ENCODE results near the gene TXNRD2.

Gene TXNRD2
- total RNA-seq: 10.2 to 23.1 (median 22.4) reads per million in 4 donors

DNA sequence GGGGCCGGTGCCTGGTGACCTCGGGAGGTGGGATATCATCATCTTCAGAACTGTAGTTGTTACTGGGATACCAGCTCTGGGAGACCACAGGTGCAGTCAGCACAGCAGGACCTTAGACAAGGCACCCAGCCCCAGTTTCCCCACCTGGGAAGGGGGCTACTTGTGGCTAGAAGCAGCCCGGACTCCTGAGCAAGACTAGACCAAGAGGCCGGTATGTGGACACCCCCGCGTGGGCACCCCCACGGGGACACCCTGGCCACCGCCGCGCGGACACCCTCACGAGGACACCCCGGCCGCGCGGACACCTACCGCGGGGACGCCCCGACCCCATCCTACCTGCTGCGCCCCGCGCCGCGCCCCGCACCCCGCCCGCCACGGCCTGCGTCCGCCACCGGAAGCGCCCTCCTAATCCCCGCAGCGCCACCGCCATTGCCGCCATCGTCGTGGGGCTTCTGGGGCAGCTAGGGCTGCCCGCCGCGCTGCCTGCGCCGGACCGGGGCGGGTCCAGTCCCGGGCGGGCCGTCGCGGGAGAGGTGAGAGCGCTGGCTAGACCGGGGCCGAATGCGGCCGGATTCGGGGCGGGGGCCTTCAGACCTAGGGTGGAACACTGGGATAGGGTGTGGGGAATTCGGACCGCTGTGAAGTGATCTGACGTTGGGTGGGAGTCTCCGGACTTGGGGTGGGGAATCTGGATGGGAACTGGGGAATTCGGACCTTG, at the start of gene TXNRD2, which contains the start of gene COMT:
Gene TXNRD2 (minus strand): TSS at position 454 of the 718 bp plus-strand sequence. CDS start 15 bp downstream, at position 439.
Gene COMT (plus strand): TSS at position 408 of the 718 bp plus-strand sequence. CDS start 20,755 bp downstream, outside the sequence.
- DNase-seq: peak; percentile 32 to 75 (median 62)

DNA sequence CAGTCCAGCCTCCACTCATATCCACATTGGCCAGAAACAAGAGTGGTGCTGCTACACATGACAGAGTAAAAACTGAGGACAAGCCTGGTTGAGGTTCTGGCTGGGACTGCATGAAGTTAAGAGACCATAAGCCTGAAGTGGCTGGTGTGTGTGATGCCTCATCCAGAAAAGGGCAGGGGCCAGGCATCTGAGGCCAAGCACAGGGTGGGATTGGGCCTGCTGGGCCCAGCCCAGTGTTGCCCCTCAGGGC, 49.7 kb upstream of the TXNRD2 start:
- DNase-seq: no peak

DNA sequence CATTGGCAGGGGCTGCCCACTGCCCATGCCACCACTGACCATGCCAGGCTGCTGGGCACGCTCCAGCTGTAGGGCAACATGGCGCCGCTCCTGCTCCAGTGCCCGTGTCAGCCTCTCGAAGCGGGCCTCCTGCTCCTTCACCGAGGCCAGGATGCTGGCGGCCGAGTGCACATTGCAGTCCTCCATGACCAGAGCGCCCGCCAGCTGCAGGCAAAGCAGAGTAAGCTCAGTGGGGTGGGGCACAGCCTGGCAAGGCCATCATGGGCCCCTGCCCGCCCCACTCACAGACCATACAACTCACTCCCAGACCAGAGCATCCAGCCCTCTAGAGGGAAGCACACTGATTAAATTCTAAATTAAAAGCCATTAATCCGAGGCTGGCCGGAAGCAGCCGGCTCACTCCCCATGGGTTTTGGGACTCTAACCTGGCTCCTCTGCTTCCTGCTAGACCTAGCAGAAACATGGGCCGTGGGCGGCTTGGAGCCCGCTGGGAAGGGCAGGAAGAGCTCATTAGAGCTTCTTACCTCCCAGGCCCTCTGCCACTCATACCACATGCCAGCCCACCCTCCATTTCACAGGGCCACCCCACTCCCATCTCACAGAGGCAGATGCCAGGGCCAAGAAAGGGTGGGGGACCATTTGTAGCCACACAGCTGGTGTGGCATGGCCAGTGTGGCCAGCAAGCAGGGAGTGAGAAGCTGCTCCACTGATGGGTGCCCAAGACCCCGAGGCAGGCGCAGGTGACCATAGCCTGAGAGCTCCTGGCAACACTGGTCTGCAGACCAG, 49.2 kb upstream of the TXNRD2 start:
- DNase-seq: no peak

DNA sequence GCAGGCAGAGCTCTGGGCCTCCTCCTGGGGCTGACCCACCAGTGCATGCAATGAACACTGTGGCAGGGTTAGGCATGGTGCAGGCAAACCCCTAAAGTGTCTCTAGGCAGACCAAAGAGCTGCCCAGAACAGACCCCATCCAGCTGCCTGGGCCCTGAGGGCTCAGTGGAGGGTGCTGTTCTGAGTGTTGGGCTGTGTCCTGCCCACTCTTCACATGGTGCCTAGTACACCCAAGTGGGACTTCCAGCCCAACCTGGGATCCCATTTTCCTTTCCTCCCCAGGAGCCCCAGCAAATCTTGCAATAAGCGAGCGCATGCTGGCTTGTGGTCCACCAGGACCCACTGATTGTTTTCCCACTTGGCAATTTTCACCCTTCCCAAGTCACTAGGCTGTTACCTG, 48.6 kb upstream of the TXNRD2 start:
- no peak for DNase-seq

DNA sequence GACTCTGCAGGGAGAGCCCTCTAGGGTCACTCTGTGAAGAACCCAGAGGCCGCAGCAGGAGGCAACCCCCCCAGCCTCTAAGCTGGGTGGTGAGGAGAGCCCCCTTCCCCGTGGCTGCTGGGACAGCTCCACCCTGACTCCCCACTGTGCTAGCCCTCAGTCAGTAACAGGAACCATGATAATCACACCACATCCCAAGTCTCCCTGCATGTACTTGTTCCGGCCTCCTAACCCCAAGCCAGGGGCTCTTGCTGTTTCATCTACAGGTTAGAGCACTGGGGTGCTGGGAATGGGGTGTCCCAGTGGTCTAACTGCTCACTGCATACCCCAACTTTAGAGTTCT, 48.1 kb upstream of the TXNRD2 start:
- no peak for DNase-seq

DNA sequence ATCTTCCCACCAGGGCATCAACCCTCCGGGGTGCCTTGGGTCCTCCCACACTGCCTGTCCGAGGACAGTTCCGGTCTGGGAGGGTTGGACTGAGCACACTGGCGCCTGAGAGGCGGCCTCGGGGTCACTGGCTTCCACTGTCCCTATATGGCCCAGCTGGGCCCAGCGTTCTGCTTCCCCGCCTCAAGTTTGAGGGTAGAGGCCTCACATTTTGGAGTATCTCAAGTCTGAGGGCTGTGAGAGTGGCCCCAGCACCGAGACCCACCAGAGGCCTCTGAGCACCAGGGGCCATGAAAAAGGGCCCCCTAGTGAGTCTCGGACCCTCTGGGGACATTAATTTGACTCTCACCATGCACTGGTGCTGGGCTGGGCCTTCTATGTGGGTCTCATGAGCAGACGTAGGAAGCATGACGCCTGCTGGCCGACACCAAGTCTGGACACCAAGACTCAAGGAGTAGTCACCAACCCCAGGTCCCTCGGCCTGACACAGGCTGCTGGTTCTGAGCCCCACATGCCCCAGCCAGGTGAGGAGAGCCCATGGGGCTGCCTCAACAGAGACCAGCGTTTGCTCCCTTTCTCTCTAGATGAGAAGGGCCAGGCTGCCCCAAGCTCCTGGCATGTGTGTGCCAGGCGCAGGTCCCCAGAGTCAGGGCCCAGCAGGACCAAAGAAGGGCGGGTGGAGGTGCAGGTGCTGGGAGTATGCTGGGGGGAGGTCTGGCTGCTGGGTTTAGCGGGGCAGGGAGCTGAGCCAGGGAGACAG, 47.5 kb upstream of the TXNRD2 start:
- DNase-seq: no peak

DNA sequence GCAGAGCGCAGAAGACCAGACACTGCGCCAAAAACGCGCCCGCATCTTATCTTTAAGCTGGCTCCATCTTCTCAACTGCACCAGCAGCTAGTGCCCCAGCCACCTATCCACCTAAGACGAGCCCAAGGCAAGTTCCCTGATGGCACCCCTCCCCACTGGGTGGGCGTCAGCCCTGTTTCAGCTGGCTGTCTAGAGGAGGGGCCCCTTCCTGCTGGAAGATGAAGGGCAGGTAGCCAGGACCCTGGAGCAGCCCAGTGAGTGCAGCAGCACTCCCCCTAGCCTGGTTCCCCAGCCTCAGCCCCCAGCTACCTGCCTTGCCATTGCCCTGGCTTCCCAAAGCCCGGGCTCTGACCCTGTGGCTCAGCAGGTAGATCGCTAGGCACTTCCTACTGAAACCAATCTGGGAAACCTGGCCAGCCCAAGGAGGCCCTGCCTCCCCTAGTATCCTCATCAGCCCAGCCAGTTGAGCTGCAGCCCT, 46.8 kb upstream of the TXNRD2 start:
- no peak for DNase-seq

DNA sequence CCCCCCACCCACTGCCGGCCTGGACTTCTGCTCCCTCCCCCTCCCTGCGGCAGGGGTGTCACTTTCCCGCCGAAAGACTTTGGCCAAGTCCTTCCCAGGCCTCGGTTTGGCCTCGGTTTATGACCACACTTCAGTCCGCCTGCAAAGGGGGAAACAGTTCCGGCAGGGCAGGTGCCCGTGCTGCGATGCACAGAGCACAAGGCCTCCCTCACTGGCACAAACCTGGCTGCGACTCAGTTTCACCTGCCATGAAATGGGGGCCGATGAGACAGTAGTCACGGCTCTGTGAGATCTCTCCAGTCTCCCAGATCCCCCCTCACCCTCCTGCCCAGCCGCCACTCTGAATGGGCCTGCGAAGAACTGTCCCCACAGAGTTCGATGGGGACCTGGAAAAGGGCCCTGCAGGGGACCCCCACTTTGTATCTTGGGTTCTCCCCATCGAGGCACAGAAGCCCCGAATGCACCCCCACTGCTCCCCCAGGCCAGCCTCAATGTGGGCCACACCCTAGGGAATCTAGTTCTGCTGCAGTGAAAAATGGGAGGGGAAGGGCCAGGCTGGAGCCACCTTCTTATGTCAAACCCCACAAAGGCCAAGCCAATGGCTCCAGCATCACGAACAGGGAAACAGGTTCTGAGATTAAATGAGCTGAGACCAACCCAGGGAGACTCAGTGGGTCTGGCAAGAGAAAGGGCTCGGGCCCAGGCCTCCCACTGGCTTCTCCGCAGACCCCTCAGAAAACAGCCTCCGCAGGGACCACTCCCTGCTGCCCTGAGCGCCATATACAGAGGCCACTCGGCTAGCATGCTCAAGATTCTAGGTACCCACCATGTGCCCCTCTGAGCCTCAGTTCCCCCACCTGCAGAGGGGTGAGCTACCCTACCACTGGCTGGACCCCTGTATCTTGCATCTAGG, 46.0 kb upstream of the TXNRD2 start:
- no peak for DNase-seq

DNA sequence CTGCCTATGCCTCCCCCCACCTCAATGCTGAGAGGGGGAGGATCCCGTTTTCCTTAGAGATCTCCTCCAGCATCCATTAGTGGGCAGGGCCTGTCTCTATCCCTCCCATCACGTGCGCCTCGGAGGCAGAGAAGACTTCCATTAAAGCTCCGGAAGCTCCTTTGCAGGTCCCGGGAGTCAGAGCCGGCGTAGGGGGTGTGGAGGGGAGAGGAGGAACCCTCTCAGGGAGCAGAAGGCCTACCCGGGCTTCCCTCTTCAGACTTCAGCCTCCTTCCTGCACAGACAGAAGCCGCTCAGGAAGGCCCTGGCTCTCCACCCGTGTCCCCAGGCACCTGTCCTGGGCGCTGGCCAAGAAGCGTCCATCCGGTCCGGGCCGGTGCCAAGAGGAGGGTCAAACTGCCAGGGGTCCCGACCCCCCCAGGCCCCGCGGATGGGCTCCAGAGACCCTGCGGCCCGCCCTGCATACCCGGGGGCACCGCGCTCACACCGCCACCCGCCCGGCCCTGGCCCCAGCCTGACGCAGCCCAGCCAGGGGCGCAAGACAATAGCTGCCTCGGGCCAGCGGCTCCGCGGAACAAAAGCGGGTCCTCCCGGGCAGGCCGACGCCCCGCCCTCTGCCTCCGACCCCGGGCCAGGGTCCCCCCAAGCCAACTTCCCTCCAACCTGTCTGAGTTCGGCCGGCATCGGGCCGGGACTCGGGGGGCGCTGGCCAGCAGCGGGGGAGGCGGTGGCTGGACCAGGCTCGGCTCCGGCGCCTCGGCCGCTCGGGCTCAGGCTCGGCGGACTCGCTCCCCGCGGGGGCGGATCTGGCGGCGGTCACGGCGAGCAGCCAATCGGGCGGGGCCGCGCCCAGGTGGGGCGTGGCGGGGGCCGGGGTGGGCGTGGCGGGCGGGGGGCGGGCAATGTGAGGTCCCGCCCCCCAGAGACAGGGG, 45.1 kb upstream of the TXNRD2 start:
- peak; percentile 34 to 63 (median 47) for DNase-seq

DNA sequence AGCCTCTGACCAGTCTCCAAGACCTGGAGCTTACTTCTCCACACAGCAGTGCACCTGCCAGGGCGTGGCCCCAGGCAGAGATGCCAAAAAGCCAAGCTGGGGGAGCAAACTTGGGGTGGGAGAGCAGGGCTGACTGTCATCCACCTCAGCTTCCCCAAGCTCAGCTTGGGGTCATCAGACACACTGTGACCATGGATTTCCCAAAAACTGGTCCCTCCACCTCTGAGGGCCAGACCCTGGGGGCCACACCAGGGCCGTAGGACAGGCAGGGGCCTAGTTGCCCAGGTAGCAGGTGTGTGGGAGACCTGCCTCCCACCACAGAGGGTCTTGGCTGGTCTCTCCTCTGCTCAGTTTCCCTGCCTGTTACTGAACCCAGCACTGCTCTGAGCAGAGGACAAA, 44.4 kb upstream of the TXNRD2 start:
- DNase-seq: no peak

DNA sequence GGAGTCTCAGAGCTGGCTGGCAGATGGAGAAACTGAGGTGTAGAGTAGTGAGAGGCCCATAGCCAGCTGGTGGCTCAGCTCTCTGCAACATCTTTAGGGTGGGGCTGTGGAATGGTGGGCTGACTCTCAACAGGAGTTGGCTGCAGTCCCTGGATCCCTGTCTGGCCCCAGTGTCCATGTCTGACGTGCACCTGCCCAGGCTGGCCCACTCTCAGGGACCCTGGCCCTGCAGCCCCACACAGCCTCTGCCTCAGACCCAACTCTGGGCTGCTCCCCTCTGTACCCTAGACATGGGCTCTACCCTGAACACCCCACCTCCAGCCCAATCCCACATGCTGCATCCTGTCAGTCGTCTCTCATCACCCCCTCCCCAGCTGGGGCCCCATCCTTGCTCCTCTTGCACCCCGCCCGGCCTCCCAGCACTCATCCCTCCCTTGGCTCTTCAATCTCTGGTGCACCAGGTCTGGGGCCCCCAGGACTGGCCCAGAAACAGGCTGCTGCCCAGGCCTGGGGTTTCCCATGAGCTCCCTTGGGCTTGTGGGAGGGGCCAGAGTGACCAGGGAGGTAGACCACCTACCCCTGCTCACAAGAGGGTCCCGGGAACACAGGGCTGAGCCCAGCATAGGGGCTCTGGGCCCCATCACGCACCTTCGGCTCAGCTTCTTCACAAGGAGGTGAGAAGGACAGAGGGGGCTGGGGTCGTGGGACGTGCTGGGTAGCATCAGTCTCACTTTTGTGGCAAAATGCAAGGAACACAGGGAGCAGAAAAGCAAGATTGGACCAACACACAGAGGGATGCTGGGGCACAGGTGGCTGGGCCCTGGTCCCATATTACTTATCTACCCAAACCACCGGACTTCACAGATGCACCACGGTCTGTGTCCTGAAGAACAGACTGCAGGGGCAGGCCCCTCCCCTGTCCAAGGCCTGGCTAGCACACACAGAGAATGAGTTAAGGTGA, 43.5 kb upstream of the TXNRD2 start:
- DNase-seq: no peak

DNA sequence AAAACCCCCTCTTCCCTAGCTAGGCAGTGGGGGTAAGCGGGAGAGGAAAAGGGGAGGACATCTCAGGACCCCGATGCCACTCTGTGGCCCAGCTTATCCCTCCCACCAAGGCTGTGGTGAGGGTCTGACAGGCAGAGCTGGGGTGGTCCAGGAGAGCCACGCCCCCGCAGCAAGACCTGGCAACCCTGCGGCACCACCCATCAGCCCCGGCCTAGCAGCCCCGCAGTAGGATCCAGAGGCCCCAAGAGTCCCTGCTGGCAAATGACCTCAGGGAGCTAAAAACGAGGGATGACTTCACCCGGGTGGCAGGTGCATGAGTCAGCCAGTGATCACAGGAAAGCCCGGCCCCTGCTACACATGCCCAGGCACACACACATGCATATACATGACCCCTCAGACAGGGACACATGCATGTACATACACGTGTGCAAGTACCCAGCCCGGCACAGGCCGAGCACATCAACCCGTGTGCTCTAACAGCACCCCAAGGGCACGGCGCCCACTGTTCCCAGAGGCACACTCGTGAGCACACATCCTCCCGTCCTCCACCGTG, 42.7 kb upstream of the TXNRD2 start:
- DNase-seq: no peak

DNA sequence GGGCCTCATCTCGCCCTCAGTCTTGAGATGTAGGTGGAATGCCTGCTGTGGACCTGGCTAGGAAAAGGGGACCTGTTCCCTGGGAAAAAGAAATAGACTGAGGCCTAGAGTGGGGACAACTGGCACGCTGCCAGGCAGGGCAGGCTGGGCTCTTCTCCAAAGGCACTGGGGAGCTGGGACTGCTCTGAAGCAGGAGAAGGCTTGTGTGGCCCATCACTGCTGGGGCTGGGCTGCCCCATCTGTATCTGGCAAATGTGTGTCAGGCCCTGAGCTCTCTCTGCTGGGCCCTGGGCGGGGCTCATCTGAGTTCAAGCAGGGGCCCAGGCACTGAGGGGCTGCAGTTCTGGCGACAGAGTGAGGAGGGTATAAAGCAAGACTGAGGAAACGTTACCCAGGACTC, 42.1 kb upstream of the TXNRD2 start:
- DNase-seq: no peak

DNA sequence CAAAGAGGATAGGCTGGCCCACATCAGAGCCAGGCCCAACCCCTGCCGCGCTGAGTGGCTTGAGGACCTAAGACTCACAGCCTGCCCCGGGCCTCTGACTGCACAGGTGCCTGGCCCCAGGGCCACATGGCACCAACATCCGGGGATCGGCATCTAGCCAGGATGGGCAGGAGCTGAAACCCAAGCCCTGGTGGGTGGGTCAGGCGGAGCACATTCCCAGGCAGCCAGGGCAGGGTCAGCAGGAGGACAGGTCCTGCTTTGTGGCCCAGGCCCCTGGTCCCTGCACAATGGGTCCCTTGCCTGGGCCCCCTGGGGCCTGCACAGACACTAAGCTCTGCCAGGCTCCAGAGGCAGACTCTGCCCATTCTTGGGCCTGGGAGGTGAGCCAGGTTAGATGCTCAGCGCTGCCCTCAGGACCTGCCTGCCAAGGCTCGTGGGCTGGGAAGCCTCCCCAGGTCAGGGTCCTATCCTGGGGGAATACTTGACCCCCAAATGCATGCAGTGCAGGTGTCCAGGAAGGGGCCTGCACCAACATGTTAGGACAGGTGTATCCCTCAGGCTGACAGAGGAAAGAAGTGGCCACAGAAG, 41.5 kb upstream of the TXNRD2 start:
- DNase-seq: no peak

DNA sequence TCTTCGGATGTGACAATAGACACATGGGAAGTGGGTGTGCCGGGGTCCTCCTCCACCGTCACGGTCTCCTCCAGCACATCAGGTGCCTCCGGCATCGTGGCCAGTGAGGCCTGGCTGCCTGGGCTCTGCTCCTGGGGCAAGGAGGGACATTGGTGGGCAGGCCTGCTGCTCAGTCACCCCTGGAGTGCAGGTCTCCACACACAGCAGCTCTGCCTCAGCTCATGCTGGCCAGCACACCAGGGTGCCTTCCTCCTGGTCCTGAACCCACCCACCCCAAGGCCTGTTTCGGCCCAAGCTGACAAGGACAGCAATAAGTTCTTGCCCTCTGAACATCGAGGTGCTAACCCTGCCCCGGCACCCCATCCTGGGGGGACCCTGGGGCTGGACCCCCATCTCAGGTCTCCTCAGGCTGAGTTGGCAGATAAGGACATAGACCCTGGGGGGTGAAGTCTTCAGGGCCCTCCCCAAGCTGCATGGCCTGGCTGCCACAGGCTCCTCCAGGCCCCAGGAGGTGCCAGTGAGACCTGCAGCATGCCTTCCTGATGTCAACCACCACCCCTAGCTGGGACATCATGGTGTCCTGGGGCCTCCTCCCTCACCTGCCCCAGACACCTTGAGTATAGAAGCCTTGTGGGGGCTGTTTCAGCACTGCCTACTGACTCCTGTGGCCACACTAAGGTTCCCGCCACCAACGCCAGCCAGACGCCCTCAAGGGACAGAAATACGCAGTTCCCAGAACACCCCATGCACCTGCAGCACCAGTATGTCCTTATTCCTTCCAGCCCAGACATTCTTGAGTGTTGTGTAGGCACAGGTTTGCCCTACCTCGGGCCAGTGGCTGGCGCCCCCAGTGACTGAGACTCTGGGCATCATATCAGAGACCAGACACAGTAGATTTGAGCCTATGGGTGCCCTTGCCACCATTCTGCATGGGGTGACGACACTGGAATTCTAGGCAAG, 40.6 kb upstream of the TXNRD2 start:
- DNase-seq: no peak

DNA sequence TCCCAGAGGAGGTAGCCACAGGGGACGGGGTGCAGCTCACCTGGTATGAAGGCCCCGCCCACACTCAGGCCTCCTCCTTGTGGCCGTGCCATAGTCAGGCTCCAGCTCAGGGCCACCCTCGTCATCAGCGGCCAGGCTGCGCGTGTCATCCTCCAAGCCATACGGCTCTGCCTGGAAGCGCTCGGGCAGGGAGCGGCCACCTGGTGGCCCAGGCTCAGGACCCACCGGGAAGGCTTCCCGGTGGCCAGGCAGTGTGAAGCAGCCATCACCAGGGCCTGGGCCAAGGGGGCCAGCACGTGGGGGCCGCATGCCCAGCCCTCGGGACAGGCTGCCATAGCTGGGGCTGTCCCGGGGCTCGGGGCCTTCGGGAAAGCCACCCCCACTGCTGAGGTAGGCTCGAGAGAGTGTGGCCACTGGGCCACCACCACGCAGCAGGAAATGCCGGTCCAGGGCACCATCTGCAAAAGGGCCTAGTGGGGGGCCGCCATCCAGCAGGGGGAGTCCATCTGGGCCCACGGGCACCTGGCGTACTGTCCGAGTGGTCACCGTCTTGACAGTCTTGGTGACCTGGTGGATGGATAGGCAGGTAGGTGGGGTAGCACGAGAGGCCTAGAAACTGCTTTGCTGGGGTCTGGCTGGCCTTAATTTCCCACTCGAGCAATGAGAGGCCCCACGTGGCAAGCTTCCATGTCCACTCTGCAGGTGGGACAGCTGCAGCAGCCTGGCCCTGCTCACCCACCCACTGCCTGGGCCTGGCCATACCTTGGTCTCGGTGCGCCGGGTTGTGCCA, 39.7 kb upstream of the TXNRD2 start:
- no peak for DNase-seq

DNA sequence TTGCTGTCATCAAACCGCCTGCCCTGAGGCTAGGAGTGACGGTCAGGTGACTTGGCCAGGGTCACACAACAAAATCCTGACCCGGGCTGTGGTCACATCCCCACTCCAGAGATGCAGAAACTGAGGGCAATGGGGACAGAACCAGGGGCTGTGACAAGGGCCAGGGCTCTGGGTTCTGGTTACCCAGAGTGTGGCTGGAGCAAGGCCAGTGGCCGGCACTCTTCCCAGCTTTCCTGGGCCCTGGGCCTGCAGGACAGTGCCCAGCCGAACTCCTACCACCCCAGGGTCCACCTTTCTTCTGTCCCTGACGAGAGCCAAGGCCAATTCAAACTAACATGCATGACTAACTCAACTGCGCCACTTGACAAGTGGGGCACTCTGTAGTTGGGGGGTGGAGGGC, 39.1 kb upstream of the TXNRD2 start:
- no peak for DNase-seq
